GM21515 (cell line): ENCODE measurements around the gene AGMO.
"Not testable (repeated sequence)": the region's sequence is repeated elsewhere in the genome, so short reads cannot be mapped to it uniquely, and the experiment has no call there.

Experiments used
- ATAC-seq: cut with Tn5 transposase; IDR thresholded peaks from one replicate; pipeline ENCODE4 v1.9.1; 2021; ENCODE audit not compliant: unreplicated experiment

AGMO gene

GRCh38 chr7:15332956-15333355 is 228.9 kb downstream of the AGMO start:
- no peak for ATAC-seq

- ATAC-seq = no peak
These were observed 230.9 kb downstream of the AGMO start for GRCh38 chr7:15330943-15331342.

GRCh38 chr7:15327001-15327400 is 234.8 kb downstream of the AGMO start:
- ATAC-seq = no peak

GRCh38 chr7:15326044-15326644 is 235.7 kb downstream of the AGMO start:
- ATAC-seq = no peak

- no peak for ATAC-seq
These were observed 238.3 kb downstream of the AGMO start for GRCh38 chr7:15323550-15323949.

- no peak for ATAC-seq
These were observed 244.6 kb downstream of the AGMO start for GRCh38 chr7:15317215-15317614.

- no peak for ATAC-seq
These were observed 246.1 kb downstream of the AGMO start for GRCh38 chr7:15315678-15316077.

- ATAC-seq = no peak
These were observed 246.9 kb downstream of the AGMO start for GRCh38 chr7:15314922-15315321.

GRCh38 chr7:15313361-15313760 is 248.5 kb downstream of the AGMO start:
- no peak for ATAC-seq

- ATAC-seq = no peak
These were observed 251.9 kb downstream of the AGMO start for GRCh38 chr7:15309872-15310271.

GRCh38 chr7:15308821-15309220 is 253.0 kb downstream of the AGMO start:
- no peak for ATAC-seq

- no peak for ATAC-seq
These were observed 255.5 kb downstream of the AGMO start for GRCh38 chr7:15306296-15306695.

GRCh38 chr7:15305002-15305600 is 256.7 kb downstream of the AGMO start:
- no peak for ATAC-seq

- ATAC-seq = no peak
These were observed 258.5 kb downstream of the AGMO start for GRCh38 chr7:15303357-15303756.

- ATAC-seq = not testable (repeated sequence)
These were observed 260.8 kb downstream of the AGMO start for GRCh38 chr7:15300986-15301385.

GRCh38 chr7:15292138-15292537 is 269.7 kb downstream of the AGMO start:
- no peak for ATAC-seq

- ATAC-seq = no peak
These were observed 270.1 kb downstream of the AGMO start for GRCh38 chr7:15291699-15292098.

GRCh38 chr7:15288741-15289140 is 273.1 kb downstream of the AGMO start:
- ATAC-seq = no peak

- ATAC-seq = no peak
These were observed 277.4 kb downstream of the AGMO start for GRCh38 chr7:15284396-15284795.

- ATAC-seq = no peak
These were observed 281.6 kb downstream of the AGMO start for GRCh38 chr7:15280078-15280733.

- no peak for ATAC-seq
These were observed 282.2 kb downstream of the AGMO start for GRCh38 chr7:15279640-15280039.

GRCh38 chr7:15257689-15258088 is 304.1 kb downstream of the AGMO start:
- ATAC-seq = no peak

- ATAC-seq = no peak
These were observed 309.6 kb downstream of the AGMO start for GRCh38 chr7:15252181-15252580.
